B cell (primary cell): ENCODE measurements around the gene CYFIP1. TPM values are rescaled to one million over a fixed set of nuclear protein-coding genes. Genes with fewer than 3 reads are reported as not detected.

ENCODE experiments used
- ATAC-seq: fragments of 200-7000 bp; cut with Tn5 transposase; one replicate; pipeline ENCODE4 v1.10.0; 2021; ENCODE audit warnings: low read depth, mild to moderate bottlenecking, moderate number of reproducible peaks, moderate library complexity
- CTCF ChIA-PET: fragments of 350-600 bp; sonication (Branson Sonifier 250); formaldehyde crosslinking; loops from one replicate; lab custom pipeline; 2021; ENCODE audit warnings: antibody characterized with exemption, inconsistent platforms; lab: Charles Lee
- POLR2A ChIA-PET: fragments of 350-600 bp; sonication (Branson Sonifier 250); formaldehyde crosslinking; loops from one replicate; lab custom pipeline; 2021; ENCODE audit warnings: antibody characterized with exemption; lab: Charles Lee
- DNase-seq: peaks from one replicate; pipeline ENCODE4 v3.0.0; 2013
- H2AFZ ChIP-seq: 2 replicates; pipeline ENCODE4 v1.6.1; 2012; ENCODE audit warnings: mild to moderate bottlenecking, low read depth, low read length; ENCODE audit not compliant: insufficient read depth, poor library complexity, severe bottlenecking
- H3K27ac ChIP-seq, 2 donors: 1 replicate in 1 of 2; 2 replicates in 1 of 2; pipeline ENCODE4 v1.5.1; 2012 to 2013; ENCODE audit warnings: low read length in 2 of 2, mild to moderate bottlenecking in 2 of 2, moderate library complexity in 1 of 2
- H3K27me3 ChIP-seq, 4 experiments: fragments of 200-600 bp in 1 of 4; sonication (generic) in 1 of 4; replicated peaks in 1 of 4; 1 replicate in 2 of 4; 2 replicates in 2 of 4; pipeline versions ENCODE4 v1.6.1 to v1.7.0; 2013 to 2016; ENCODE audit warnings: low read length in 3 of 4, mild to moderate bottlenecking in 2 of 4, mixed read lengths in 1 of 4, moderate library complexity in 1 of 4; ENCODE audit not compliant: insufficient read depth in 4 of 4, control insufficient read depth in 3 of 4; ENCODE audit errors: control extremely low read depth in 1 of 4
- H3K36me3 ChIP-seq, 2 experiments: replicated peaks in 1 of 2; 1 replicate in 1 of 2; 2 replicates in 1 of 2; pipeline versions ENCODE4 v1.6.1 to v1.7.1; 2013; ENCODE audit warnings: low read length in 1 of 2; ENCODE audit not compliant: insufficient read depth in 2 of 2, control insufficient read depth in 1 of 2; ENCODE audit errors: control extremely low read depth in 1 of 2, extremely low read depth in 1 of 2
- H3K4me1 ChIP-seq, 2 donors: fragments of 200-600 bp in 1 of 2; sonication (generic) in 1 of 2; 1 replicate in 1 of 2; 2 replicates in 1 of 2; pipeline versions ENCODE4 v1.5.1 to v1.6.1; 2013 to 2017; ENCODE audit warnings: low read length in 2 of 2; ENCODE audit not compliant: control insufficient read depth in 2 of 2, insufficient read depth in 2 of 2
- H3K4me2 ChIP-seq: replicated peaks from 2 replicates; pipeline ENCODE3; 2012; ENCODE audit warnings: mild to moderate bottlenecking, low read depth, low read length; ENCODE audit not compliant: poor library complexity, severe bottlenecking
- H3K4me3 ChIP-seq, 5 experiments: fragments of 200-600 bp in 1 of 5; sonication (generic) in 1 of 5; 1 replicate in 3 of 5; 2 replicates in 2 of 5; pipeline versions ENCODE4 v1.5.1 to v1.7.0; 2011 to 2016; ENCODE audit warnings: low read length in 4 of 5, mild to moderate bottlenecking in 4 of 5, low read depth in 2 of 5, control low read depth in 1 of 5, moderate library complexity in 1 of 5; ENCODE audit not compliant: insufficient read depth in 1 of 5; ENCODE audit errors: control extremely low read depth in 1 of 5, extremely low read depth in 1 of 5
- H3K79me2 ChIP-seq: fragments of 200-600 bp; sonication (generic); one replicate; pipeline ENCODE4 v1.6.0; 2016; ENCODE audit warnings: low read length; ENCODE audit not compliant: control insufficient read depth, insufficient read depth
- H3K9ac ChIP-seq: fragments of 200-600 bp; sonication (generic); 2 replicates; pipeline ENCODE4 v1.6.1; 2017; ENCODE audit warnings: mild to moderate bottlenecking, low read length, moderate library complexity
- H3K9me3 ChIP-seq, 3 donors: one replicate each; pipeline versions ENCODE4 v1.6.1 to v1.7.1; 2013; ENCODE audit warnings: low read length in 2 of 3; ENCODE audit not compliant: control insufficient read depth in 2 of 3, insufficient read depth in 1 of 3; ENCODE audit errors: control extremely low read depth in 1 of 3
- H4K20me1 ChIP-seq: 2 replicates; pipeline ENCODE4 v1.6.0; 2012; ENCODE audit warnings: mild to moderate bottlenecking, low read length; ENCODE audit not compliant: insufficient read depth, control insufficient read depth, poor library complexity, severe bottlenecking
- H3K27ac Mint-ChIP-seq: one replicate; pipeline ENCODE4 v1.8.0; 2021; ENCODE audit warnings: mixed read lengths
- H3K27me3 Mint-ChIP-seq: one replicate; pipeline ENCODE4 v1.8.0; 2021; ENCODE audit warnings: mixed read lengths
- H3K4me1 Mint-ChIP-seq: one replicate; pipeline ENCODE4 v1.8.0; 2021; ENCODE audit warnings: mixed read lengths
- H3K4me3 Mint-ChIP-seq: one replicate; pipeline ENCODE4 v1.8.0; 2021; ENCODE audit warnings: mixed read lengths
- H3K9me3 Mint-ChIP-seq: one replicate; pipeline ENCODE4 v1.8.0; 2022; ENCODE audit warnings: mixed read lengths; ENCODE audit not compliant: insufficient read depth
- EZH2 ChIP-seq: IDR thresholded peaks from 2 replicates; pipeline ENCODE4 v1.6.1; 2012; ENCODE audit warnings: borderline replicate concordance, low read depth, mild to moderate bottlenecking, moderate library complexity, low read length; ENCODE audit not compliant: insufficient read depth, poor library complexity, severe bottlenecking
- WGBS: methylation state at CpG from one replicate; pipeline ENCODE4 v1.1.5; 2013; ENCODE audit warnings: missing lambda C conversion rate; ENCODE audit not compliant: insufficient coverage; 5-methylcytosine and 5-hydroxymethylcytosine counted together
- intact Hi-C: fragments of 100-400 bp; cut with micrococcal nuclease; formaldehyde crosslinking; loops from one replicate; pipeline ENCODE4 v1.10.0; 2022
- polyA plus RNA-seq: library from polyadenylated mRNA; depleted of rRNA; stranded (reverse); fragments of >200 nt; gene quantifications from 2 replicates; pipeline ENCODE4 v1.2.3, GENCODE V29; 2012
- total RNA-seq, 2 donors: library from RNA; stranded (reverse); fragments of 120-200 nt in 1 of 2; gene quantifications; 1 replicate in 1 of 2; 2 replicates in 1 of 2; pipeline versions ENCODE4 v1.2.3 to v1.2.4, GENCODE V29; 2013 to 2022
- TF ChIP-seq, protein P1 (sequence below): fragments of 200-600 bp; IDR thresholded peaks from one replicate; pipeline ENCODE4 v1.8.0; 2022; ENCODE audit warnings: antibody characterized with exemption, mild to moderate bottlenecking

Gene CYFIP1
- total and polyA plus RNA-seq, 2 donors (not counting 1 experiment from before 2014, with no cell fraction given) = 6.2 to 13.5 TPM

DNA sequence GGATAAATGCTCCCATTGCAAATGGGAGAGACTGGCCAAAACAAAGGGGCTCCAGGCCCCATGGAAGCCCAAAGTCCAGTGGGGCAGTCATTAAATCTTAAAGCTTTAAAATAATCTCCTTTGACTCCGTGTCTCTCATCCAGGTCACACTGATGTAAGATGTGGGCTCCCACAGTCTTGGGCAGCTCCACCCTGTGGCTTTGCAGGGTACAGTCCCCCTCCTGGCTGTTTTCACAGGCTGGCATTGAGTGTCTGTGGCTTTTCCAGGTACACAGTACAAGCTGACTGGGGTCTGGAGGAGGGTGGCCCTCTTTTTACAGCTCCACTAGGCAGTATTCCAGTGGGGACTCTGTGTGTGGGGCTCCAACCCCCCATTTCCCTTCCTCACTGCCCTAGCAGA, 95.8 kb downstream of the CYFIP1 start:
- H2AFZ ChIP-seq = no peak overlapping the region
- ATAC-seq = no peak
- H3K27ac ChIP-seq = no peak overlapping the region
- H3K4me2 ChIP-seq = no peak overlapping the region
- H3K9me3 ChIP-seq = no peaks in the 10 kb centered on the region
- POLR2A ChIA-PET = no interaction called here
- Mint-ChIP-seq H3K4me1 (no peaks in the 10 kb centered on the region), H3K9me3 (no peaks in the 10 kb centered on the region), H3K4me3 (no peak overlapping the region), H3K27me3 (no peaks in the 10 kb centered on the region), H3K27ac (no peak overlapping the region)
- intact Hi-C loops = no loop called here
- no peak overlapping the region for H3K9ac ChIP-seq
- peak; percentile 13 for DNase-seq
- no peaks in the 10 kb centered on the region for H3K36me3 ChIP-seq
- H3K4me3 ChIP-seq = no peak overlapping the region
- H3K27me3 ChIP-seq = no peaks in the 10 kb centered on the region
- TF ChIP-seq EZH2 = no peak
- TF ChIP-seq, protein P1, sequence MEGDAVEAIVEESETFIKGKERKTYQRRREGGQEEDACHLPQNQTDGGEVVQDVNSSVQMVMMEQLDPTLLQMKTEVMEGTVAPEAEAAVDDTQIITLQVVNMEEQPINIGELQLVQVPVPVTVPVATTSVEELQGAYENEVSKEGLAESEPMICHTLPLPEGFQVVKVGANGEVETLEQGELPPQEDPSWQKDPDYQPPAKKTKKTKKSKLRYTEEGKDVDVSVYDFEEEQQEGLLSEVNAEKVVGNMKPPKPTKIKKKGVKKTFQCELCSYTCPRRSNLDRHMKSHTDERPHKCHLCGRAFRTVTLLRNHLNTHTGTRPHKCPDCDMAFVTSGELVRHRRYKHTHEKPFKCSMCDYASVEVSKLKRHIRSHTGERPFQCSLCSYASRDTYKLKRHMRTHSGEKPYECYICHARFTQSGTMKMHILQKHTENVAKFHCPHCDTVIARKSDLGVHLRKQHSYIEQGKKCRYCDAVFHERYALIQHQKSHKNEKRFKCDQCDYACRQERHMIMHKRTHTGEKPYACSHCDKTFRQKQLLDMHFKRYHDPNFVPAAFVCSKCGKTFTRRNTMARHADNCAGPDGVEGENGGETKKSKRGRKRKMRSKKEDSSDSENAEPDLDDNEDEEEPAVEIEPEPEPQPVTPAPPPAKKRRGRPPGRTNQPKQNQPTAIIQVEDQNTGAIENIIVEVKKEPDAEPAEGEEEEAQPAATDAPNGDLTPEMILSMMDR = peak; percentile 23
- CTCF ChIA-PET = no interaction called here
- H3K4me1 ChIP-seq = no peaks in the 10 kb centered on the region
- WGBS = no CpG with 5 or more reads among the region's 1 CpG
- H4K20me1 ChIP-seq = no peaks in the 10 kb centered on the region
- no peaks in the 10 kb centered on the region for H3K79me2 ChIP-seq

DNA sequence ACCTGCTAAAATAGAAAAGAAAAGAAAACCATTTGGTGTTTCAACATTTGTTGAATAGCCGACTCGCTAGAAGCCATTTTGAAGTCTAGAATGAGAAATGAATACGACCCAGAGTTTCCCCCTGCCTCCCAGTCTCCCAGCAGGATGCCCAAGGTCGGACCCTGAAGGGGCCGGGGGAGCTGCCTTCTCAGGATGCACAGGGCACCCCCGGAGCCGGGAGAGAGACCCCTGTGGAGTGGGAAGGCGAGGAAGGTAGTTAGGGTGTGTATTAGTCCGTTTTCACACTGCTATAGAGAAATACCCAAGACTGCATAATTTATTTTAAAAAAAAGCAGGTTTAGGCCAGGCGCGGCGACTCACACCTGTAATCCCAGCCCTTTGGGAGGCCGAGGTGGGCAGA, 97.0 kb downstream of the CYFIP1 start:
- no peaks in the 10 kb centered on the region for H3K4me1 ChIP-seq
- Mint-ChIP-seq H3K27ac (no peak overlapping the region), H3K27me3 (no peaks in the 10 kb centered on the region), H3K4me1 (no peaks in the 10 kb centered on the region), H3K9me3 (no peaks in the 10 kb centered on the region), H3K4me3 (no peak overlapping the region)
- peaks cover 0 to under 1% (median 0%) of the 10 kb centered on the region in 3 donors for H3K9me3 ChIP-seq
- ChIA-PET CTCF (interaction anchor here (0.7 kb wide), 1 partner anchor 151 kb away, joined by 4 read pairs; no protein-coding TSS in a partner anchor), POLR2A (no interaction called here)
- H3K27ac ChIP-seq = no peak overlapping the region
- H3K27me3 ChIP-seq = no peaks in the 10 kb centered on the region
- WGBS = 100% methylated on average over 3 of the region's 13 CpGs
- DNase-seq (no peak), ATAC-seq (no peak)
- no peaks in the 10 kb centered on the region for H4K20me1 ChIP-seq
- no peaks in the 10 kb centered on the region for H3K36me3 ChIP-seq
- H2AFZ ChIP-seq = no peak overlapping the region
- H3K79me2 ChIP-seq = no peaks in the 10 kb centered on the region
- TF ChIP-seq EZH2 = no peak
- TF ChIP-seq, protein P1 = no peak
- intact Hi-C loops = no loop called here
- no peak overlapping the region for H3K4me3 ChIP-seq
- no peak overlapping the region for H3K4me2 ChIP-seq
- no peak overlapping the region for H3K9ac ChIP-seq
